GM23338 (cell line): ENCODE results near the gene FAM32A. TPM values are rescaled to one million over a fixed set of nuclear protein-coding genes. Genes with fewer than 3 reads are reported as not detected.

Source experiments
- ATAC-seq: fragments of 200-7000 bp; cut with Tn5 transposase; 3 replicates; pipeline ENCODE4 v1.9.1; 2020
- DNase-seq: peaks from one replicate; pipeline ENCODE4 v3.0.0-alpha.2; 2015; ENCODE audit warnings: low spot score
- H2AFZ ChIP-seq: fragments of 200-600 bp; sonication (generic); 2 replicates; pipeline ENCODE4 v1.8.0; 2016; ENCODE audit warnings: antibody characterized with exemption, mild to moderate bottlenecking, moderate library complexity
- H3F3A ChIP-seq: fragments of 200-600 bp; sonication (generic); replicated peaks from 2 replicates; pipeline ENCODE4 v1.8.0; 2017; ENCODE audit warnings: antibody characterized with exemption, mixed run types, low read depth
- H3K27ac ChIP-seq: fragments of 200-600 bp; sonication (generic); 2 replicates; pipeline ENCODE4 v1.6.1; 2016; ENCODE audit warnings: low read depth
- H3K27me3 ChIP-seq: fragments of 200-600 bp; sonication (generic); 2 replicates; pipeline ENCODE4 v1.8.0; 2016; ENCODE audit warnings: mild to moderate bottlenecking, mixed run types, moderate library complexity; ENCODE audit not compliant: insufficient read depth
- H3K36me3 ChIP-seq: fragments of 200-600 bp; sonication (generic); 2 replicates; pipeline ENCODE4 v1.8.0; 2016; ENCODE audit warnings: mild to moderate bottlenecking; ENCODE audit not compliant: insufficient read depth
- H3K4me1 ChIP-seq: fragments of 200-600 bp; sonication (generic); 2 replicates; pipeline ENCODE4 v1.8.0; 2016; ENCODE audit warnings: mild to moderate bottlenecking, moderate library complexity; ENCODE audit not compliant: insufficient read depth
- H3K4me2 ChIP-seq: fragments of 200-600 bp; sonication (generic); 2 replicates; pipeline ENCODE4 v1.7.1; 2017; ENCODE audit warnings: mixed run types
- H3K4me3 ChIP-seq: fragments of 200-600 bp; sonication (generic); 2 replicates; pipeline ENCODE4 v1.6.1; 2016; ENCODE audit warnings: mixed run types
- H3K79me2 ChIP-seq: fragments of 200-600 bp; sonication (generic); replicated peaks from 2 replicates; pipeline ENCODE4 v1.8.0; 2017; ENCODE audit warnings: mild to moderate bottlenecking; ENCODE audit not compliant: insufficient read depth
- H3K9me2 ChIP-seq: fragments of 200-600 bp; sonication (generic); 2 replicates; pipeline ENCODE4 v1.8.0; 2017; ENCODE audit not compliant: insufficient read depth
- H4K20me1 ChIP-seq: fragments of 200-600 bp; sonication (generic); replicated peaks from 2 replicates; pipeline ENCODE4 v1.8.0; 2017; ENCODE audit warnings: mild to moderate bottlenecking; ENCODE audit not compliant: insufficient read depth
- H3K27ac Mint-ChIP-seq: 2 replicates; pipeline ENCODE4 v1.8.0; 2020; ENCODE audit warnings: inconsistent platforms, mild to moderate bottlenecking, moderate library complexity, mixed read lengths
- H3K27me3 Mint-ChIP-seq: 3 replicates; pipeline ENCODE4 v1.8.0; 2022; ENCODE audit warnings: low read depth, mild to moderate bottlenecking, moderate library complexity, mixed read lengths, inconsistent platforms; ENCODE audit not compliant: insufficient read depth, poor library complexity
- H3K36me3 Mint-ChIP-seq: 3 replicates; pipeline ENCODE4 v1.8.0; 2021; ENCODE audit warnings: low read depth, mild to moderate bottlenecking, inconsistent platforms, moderate library complexity, mixed read lengths
- H3K4me1 Mint-ChIP-seq: 3 replicates; pipeline ENCODE4 v1.8.0; 2020; ENCODE audit warnings: mild to moderate bottlenecking, inconsistent platforms, mixed read lengths
- H3K4me3 Mint-ChIP-seq: 3 replicates; pipeline ENCODE4 v1.8.0; 2021; ENCODE audit warnings: moderate library complexity, mild to moderate bottlenecking, inconsistent platforms, mixed read lengths
- H3K9me3 Mint-ChIP-seq: 3 replicates; pipeline ENCODE4 v1.8.0; 2020; ENCODE audit warnings: moderate library complexity, mild to moderate bottlenecking, inconsistent platforms, mixed read lengths
- CREB1 ChIP-seq: fragments of 250-450 bp; sonication (Bioruptor Pico); IDR thresholded peaks from 2 replicates; pipeline ENCODE4 v1.5.0; 2020; ENCODE audit warnings: low read depth, mild to moderate bottlenecking, moderate library complexity
- EZH2 ChIP-seq: fragments of 200-600 bp; sonication (generic); IDR thresholded peaks from one replicate; pipeline ENCODE4 v1.8.0; 2017; ENCODE audit warnings: antibody characterized with exemption, mild to moderate bottlenecking, low read depth; ENCODE audit not compliant: unreplicated experiment
- EZH2phosphoT487 ChIP-seq: fragments of 200-600 bp; sonication (generic); IDR thresholded peaks from one replicate; pipeline ENCODE4 v1.8.1; 2018; ENCODE audit warnings: antibody characterized with exemption; ENCODE audit not compliant: unreplicated experiment
- JUNB ChIP-seq: IDR thresholded peaks from one replicate; pipeline ENCODE4 v1.6.1; 2016; ENCODE audit warnings: antibody characterized with exemption; ENCODE audit not compliant: unreplicated experiment
- NANOG ChIP-seq: IDR thresholded peaks from 2 replicates; pipeline ENCODE4 v1.6.1; 2016; ENCODE audit warnings: antibody characterized with exemption, borderline replicate concordance
- POLR2AphosphoS5 ChIP-seq: IDR thresholded peaks from 2 replicates; pipeline ENCODE4 v1.6.1; 2016; ENCODE audit warnings: antibody characterized with exemption, low read depth
- STAT1 ChIP-seq: IDR thresholded peaks from one replicate; pipeline ENCODE4 v1.6.1; 2016; ENCODE audit warnings: antibody characterized with exemption; ENCODE audit not compliant: unreplicated experiment
- ZNF114 ChIP-seq: fragments of 250-450 bp; sonication (Bioruptor Pico); IDR thresholded peaks from 2 replicates; pipeline ENCODE4 v1.5.0; 2020; ENCODE audit warnings: mild to moderate bottlenecking, moderate library complexity
- ZNF331 ChIP-seq: fragments of 250-450 bp; sonication (Bioruptor Pico); IDR thresholded peaks from 2 replicates; pipeline ENCODE4 v1.5.0; 2020; ENCODE audit warnings: low read depth, mild to moderate bottlenecking, moderate library complexity
- polyA plus RNA-seq: library from polyadenylated mRNA; unstranded; fragments of >200 nt; fragmentation: Nextera tagmentation; extraction: Ambion mirVana; gene quantifications from 2 replicates; pipeline ENCODE4 v1.2.1, GENCODE V29; 2016
- total RNA-seq: library from RNA; depleted of rRNA; stranded (reverse); fragments of >200 nt; shearing (Covaris generic); gene quantifications from 2 replicates; pipeline ENCODE4 v1.2.3, GENCODE V29; 2014
- TF ChIP-seq, protein P1 (sequence below): fragments of 250-450 bp; sonication (Bioruptor Pico); IDR thresholded peaks from 2 replicates; pipeline ENCODE4 v1.5.0; 2020; ENCODE audit warnings: mild to moderate bottlenecking, moderate library complexity
- TF ChIP-seq, protein P2 (sequence below): IDR thresholded peaks from one replicate; pipeline ENCODE4 v1.6.1; 2018; ENCODE audit warnings: antibody characterized with exemption; ENCODE audit not compliant: unreplicated experiment
- TF ChIP-seq, protein P3 (sequence below): IDR thresholded peaks from 2 replicates; pipeline ENCODE4 v1.6.1; 2016; ENCODE audit warnings: antibody characterized with exemption
- TF ChIP-seq, protein P4 (sequence below), 2 experiments: fragments of 200-600 bp in 1 of 2; sonication (generic) in 1 of 2; conservative IDR thresholded peaks; 2 replicates each; pipeline versions ENCODE4 v1.5.1 to v1.6.1; 2016 to 2017; ENCODE audit warnings: antibody characterized with exemption in 2 of 2, low read depth in 2 of 2, mild to moderate bottlenecking in 2 of 2, moderate library complexity in 1 of 2

The FAM32A gene
- total and polyA plus RNA-seq, 2 experiments from 2014 or later, result 58.2 to 67.3 TPM

DNA sequence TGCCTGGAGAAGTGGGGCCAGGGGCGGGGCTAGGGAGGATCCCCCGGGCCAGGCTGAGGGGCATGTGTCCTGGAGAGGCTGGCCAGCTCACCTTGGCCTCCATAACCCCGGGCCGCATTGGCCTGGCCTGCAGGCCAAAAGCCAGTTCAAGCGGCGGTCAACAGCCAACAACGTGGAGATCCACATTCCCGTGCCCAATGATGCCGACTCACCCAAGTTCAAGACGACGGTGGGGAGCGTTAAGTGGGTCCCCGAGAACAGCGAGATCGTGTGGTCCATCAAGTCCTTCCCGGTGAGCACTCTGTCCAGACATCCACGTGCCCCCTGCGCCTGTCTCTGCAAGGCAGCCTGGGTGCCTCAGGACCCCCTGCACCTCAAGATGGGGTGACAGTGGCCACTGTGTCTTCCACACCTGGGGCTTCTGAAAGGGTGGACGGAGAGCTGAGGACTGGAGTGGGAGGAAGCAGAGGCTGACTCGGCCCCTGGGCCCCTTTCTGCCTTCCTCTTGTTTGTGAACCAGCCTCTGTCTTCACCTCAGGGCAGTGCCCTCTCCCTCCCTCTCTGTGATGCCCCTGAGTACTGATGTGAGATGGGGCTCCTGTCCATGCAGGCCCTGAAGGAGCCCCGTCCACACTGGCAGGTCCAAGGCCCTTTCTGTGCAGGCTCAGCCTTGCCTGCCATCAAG lies 43.6 kb downstream of the FAM32A start:
- H3K36me3 Mint-ChIP-seq, result peaks cover 6% of the 10 kb centered on the region; the same call in 2 of the 3 replicates
- DNase-seq (no peak), ATAC-seq (no peak)
- Histone ChIP-seq H3K4me1 (no peaks in the 10 kb centered on the region), H3F3A (no peaks in the 10 kb centered on the region), H3K79me2 (no peaks in the 10 kb centered on the region), H3K4me2 (no peak overlapping the region), H4K20me1 (no peaks in the 10 kb centered on the region), H3K27ac (no peak overlapping the region), H2AFZ (no peak overlapping the region), H3K4me3 (no peak overlapping the region), H3K36me3 (no peaks in the 10 kb centered on the region), H3K9me2 (no peaks in the 10 kb centered on the region), H3K27me3 (no peaks in the 10 kb centered on the region)
- H3K27ac Mint-ChIP-seq, result no peak overlapping the region; the same call in 1 of the 2 replicates
- H3K4me3 Mint-ChIP-seq, result no peak overlapping the region
- TF ChIP-seq, protein P1, sequence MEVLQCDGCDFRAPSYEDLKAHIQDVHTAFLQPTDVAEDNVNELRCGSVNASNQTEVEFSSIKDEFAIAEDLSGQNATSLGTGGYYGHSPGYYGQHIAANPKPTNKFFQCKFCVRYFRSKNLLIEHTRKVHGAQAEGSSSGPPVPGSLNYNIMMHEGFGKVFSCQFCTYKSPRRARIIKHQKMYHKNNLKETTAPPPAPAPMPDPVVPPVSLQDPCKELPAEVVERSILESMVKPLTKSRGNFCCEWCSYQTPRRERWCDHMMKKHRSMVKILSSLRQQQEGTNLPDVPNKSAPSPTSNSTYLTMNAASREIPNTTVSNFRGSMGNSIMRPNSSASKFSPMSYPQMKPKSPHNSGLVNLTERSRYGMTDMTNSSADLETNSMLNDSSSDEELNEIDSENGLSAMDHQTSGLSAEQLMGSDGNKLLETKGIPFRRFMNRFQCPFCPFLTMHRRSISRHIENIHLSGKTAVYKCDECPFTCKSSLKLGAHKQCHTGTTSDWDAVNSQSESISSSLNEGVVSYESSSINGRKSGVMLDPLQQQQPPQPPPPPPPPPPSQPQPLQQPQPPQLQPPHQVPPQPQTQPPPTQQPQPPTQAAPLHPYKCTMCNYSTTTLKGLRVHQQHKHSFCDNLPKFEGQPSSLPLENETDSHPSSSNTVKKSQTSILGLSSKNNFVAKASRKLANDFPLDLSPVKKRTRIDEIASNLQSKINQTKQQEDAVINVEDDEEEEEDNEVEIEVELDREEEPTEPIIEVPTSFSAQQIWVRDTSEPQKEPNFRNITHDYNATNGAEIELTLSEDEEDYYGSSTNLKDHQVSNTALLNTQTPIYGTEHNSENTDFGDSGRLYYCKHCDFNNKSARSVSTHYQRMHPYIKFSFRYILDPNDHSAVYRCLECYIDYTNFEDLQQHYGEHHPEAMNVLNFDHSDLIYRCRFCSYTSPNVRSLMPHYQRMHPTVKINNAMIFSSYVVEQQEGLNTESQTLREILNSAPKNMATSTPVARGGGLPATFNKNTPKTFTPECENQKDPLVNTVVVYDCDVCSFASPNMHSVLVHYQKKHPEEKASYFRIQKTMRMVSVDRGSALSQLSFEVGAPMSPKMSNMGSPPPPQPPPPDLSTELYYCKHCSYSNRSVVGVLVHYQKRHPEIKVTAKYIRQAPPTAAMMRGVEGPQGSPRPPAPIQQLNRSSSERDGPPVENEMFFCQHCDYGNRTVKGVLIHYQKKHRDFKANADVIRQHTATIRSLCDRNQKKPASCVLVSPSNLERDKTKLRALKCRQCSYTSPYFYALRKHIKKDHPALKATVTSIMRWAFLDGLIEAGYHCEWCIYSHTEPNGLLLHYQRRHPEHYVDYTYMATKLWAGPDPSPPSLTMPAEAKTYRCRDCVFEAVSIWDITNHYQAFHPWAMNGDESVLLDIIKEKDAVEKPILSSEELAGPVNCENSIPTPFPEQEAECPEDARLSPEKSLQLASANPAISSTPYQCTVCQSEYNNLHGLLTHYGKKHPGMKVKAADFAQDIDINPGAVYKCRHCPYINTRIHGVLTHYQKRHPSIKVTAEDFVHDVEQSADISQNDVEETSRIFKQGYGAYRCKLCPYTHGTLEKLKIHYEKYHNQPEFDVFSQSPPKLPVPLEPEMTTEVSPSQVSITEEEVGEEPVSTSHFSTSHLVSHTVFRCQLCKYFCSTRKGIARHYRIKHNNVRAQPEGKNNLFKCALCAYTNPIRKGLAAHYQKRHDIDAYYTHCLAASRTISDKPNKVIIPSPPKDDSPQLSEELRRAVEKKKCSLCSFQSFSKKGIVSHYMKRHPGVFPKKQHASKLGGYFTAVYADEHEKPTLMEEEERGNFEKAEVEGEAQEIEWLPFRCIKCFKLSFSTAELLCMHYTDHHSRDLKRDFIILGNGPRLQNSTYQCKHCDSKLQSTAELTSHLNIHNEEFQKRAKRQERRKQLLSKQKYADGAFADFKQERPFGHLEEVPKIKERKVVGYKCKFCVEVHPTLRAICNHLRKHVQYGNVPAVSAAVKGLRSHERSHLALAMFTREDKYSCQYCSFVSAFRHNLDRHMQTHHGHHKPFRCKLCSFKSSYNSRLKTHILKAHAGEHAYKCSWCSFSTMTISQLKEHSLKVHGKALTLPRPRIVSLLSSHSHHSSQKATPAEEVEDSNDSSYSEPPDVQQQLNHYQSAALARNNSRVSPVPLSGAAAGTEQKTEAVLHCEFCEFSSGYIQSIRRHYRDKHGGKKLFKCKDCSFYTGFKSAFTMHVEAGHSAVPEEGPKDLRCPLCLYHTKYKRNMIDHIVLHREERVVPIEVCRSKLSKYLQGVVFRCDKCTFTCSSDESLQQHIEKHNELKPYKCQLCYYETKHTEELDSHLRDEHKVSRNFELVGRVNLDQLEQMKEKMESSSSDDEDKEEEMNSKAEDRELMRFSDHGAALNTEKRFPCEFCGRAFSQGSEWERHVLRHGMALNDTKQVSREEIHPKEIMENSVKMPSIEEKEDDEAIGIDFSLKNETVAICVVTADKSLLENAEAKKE (CRISPR knock-in tag), result no peak
- TF ChIP-seq EZH2phosphoT487 (no peak), EZH2 (no peak), STAT1 (no peak), NANOG (no peak), CREB1 (CRISPR knock-in tag) (no peak), POLR2AphosphoS5 (no peak), JUNB (no peak), ZNF114 (no peak), ZNF331 (CRISPR knock-in tag) (no peak)
- TF ChIP-seq, protein P2, sequence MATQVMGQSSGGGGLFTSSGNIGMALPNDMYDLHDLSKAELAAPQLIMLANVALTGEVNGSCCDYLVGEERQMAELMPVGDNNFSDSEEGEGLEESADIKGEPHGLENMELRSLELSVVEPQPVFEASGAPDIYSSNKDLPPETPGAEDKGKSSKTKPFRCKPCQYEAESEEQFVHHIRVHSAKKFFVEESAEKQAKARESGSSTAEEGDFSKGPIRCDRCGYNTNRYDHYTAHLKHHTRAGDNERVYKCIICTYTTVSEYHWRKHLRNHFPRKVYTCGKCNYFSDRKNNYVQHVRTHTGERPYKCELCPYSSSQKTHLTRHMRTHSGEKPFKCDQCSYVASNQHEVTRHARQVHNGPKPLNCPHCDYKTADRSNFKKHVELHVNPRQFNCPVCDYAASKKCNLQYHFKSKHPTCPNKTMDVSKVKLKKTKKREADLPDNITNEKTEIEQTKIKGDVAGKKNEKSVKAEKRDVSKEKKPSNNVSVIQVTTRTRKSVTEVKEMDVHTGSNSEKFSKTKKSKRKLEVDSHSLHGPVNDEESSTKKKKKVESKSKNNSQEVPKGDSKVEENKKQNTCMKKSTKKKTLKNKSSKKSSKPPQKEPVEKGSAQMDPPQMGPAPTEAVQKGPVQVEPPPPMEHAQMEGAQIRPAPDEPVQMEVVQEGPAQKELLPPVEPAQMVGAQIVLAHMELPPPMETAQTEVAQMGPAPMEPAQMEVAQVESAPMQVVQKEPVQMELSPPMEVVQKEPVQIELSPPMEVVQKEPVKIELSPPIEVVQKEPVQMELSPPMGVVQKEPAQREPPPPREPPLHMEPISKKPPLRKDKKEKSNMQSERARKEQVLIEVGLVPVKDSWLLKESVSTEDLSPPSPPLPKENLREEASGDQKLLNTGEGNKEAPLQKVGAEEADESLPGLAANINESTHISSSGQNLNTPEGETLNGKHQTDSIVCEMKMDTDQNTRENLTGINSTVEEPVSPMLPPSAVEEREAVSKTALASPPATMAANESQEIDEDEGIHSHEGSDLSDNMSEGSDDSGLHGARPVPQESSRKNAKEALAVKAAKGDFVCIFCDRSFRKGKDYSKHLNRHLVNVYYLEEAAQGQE, result no peak
- TF ChIP-seq, protein P3, sequence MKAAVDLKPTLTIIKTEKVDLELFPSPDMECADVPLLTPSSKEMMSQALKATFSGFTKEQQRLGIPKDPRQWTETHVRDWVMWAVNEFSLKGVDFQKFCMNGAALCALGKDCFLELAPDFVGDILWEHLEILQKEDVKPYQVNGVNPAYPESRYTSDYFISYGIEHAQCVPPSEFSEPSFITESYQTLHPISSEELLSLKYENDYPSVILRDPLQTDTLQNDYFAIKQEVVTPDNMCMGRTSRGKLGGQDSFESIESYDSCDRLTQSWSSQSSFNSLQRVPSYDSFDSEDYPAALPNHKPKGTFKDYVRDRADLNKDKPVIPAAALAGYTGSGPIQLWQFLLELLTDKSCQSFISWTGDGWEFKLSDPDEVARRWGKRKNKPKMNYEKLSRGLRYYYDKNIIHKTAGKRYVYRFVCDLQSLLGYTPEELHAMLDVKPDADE, result no peak
- TF ChIP-seq, protein P4, sequence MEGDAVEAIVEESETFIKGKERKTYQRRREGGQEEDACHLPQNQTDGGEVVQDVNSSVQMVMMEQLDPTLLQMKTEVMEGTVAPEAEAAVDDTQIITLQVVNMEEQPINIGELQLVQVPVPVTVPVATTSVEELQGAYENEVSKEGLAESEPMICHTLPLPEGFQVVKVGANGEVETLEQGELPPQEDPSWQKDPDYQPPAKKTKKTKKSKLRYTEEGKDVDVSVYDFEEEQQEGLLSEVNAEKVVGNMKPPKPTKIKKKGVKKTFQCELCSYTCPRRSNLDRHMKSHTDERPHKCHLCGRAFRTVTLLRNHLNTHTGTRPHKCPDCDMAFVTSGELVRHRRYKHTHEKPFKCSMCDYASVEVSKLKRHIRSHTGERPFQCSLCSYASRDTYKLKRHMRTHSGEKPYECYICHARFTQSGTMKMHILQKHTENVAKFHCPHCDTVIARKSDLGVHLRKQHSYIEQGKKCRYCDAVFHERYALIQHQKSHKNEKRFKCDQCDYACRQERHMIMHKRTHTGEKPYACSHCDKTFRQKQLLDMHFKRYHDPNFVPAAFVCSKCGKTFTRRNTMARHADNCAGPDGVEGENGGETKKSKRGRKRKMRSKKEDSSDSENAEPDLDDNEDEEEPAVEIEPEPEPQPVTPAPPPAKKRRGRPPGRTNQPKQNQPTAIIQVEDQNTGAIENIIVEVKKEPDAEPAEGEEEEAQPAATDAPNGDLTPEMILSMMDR (conservative IDR thresholded peaks at IDR 0.05; ENCODE audit: low read depth in 2 of 2), result no peak
- H3K9me3 Mint-ChIP-seq, result no peaks in the 10 kb centered on the region; the same call in 2 of the 3 replicates
- peaks cover 18% of the 10 kb centered on the region for H3K27me3 Mint-ChIP-seq
- H3K4me1 Mint-ChIP-seq, result no peaks in the 10 kb centered on the region; the same call in 2 of the 3 replicates
